Vagina (tissue), 2 donors: ENCODE data around the gene DGCR8. TPM values are rescaled to one million over a fixed set of nuclear protein-coding genes. Genes with fewer than 3 reads are reported as not detected.
A peak's percentile ranks its signal among the peaks of the same experiment; 100 is the strongest.

Experiments used
- DNase-seq, 2 donors: peaks; one replicate each; pipeline ENCODE4 v3.0.0-alpha.2; 2017; ENCODE audit errors: extremely low spot score in 2 of 2
- H3K27ac ChIP-seq: fragments of 200-600 bp; sonication (generic); one replicate; pipeline ENCODE4 v1.5.1; 2019
- H3K27me3 ChIP-seq: fragments of 200-600 bp; sonication (generic); one replicate; pipeline ENCODE4 v1.5.1; 2019
- H3K36me3 ChIP-seq, 2 donors: fragments of 200-600 bp; sonication (generic); one replicate each; pipeline ENCODE4 v1.5.1; 2017 to 2019
- H3K4me1 ChIP-seq: fragments of 200-600 bp; sonication (generic); one replicate; pipeline ENCODE4 v1.5.1; 2019
- H3K4me3 ChIP-seq, 2 donors: fragments of 200-600 bp; sonication (generic); 1 replicate in 1 of 2; 2 replicates in 1 of 2; pipeline ENCODE4 v1.5.1; 2016 to 2019
- H3K9me3 ChIP-seq: fragments of 200-600 bp; sonication (generic); one replicate; pipeline ENCODE4 v1.5.1; 2019
- POLR2A ChIP-seq, 2 donors: fragments of 450-650 bp; IDR thresholded peaks; one replicate each; pipeline ENCODE4 v1.6.1; 2017; ENCODE audit warnings: antibody characterized with exemption in 2 of 2, mild to moderate bottlenecking in 2 of 2, moderate library complexity in 2 of 2
- POLR2AphosphoS5 ChIP-seq, 2 donors: sonication (generic); formaldehyde crosslinking; IDR thresholded peaks; one replicate each; pipeline ENCODE4 v1.9.0; 2017; ENCODE audit warnings: antibody characterized with exemption in 2 of 2, mild to moderate bottlenecking in 2 of 2, low read depth in 1 of 2; ENCODE audit not compliant: insufficient read depth in 1 of 2
- intact Hi-C: fragments of 100-400 bp; cut with DNase I; formaldehyde crosslinking; loops from one replicate; pipeline ENCODE4 v1.15.1; 2023
- total RNA-seq: library from RNA; depleted of rRNA; stranded (reverse); fragments of >200 nt; gene quantifications from one replicate; pipeline ENCODE4 v1.2.3, GENCODE V29; 2016
- TF ChIP-seq, protein P1 (sequence below), 3 experiments: fragments of 450-650 bp in 2 of 3; fragments of 200-600 bp in 1 of 3; sonication (generic) in 1 of 3; IDR thresholded peaks; one replicate each; pipeline ENCODE4 v1.5.1; 2017 to 2019; ENCODE audit warnings: antibody characterized with exemption in 3 of 3, mild to moderate bottlenecking in 2 of 3, moderate library complexity in 2 of 3

The DGCR8 gene
- total RNA-seq = 27.3 TPM

DNA sequence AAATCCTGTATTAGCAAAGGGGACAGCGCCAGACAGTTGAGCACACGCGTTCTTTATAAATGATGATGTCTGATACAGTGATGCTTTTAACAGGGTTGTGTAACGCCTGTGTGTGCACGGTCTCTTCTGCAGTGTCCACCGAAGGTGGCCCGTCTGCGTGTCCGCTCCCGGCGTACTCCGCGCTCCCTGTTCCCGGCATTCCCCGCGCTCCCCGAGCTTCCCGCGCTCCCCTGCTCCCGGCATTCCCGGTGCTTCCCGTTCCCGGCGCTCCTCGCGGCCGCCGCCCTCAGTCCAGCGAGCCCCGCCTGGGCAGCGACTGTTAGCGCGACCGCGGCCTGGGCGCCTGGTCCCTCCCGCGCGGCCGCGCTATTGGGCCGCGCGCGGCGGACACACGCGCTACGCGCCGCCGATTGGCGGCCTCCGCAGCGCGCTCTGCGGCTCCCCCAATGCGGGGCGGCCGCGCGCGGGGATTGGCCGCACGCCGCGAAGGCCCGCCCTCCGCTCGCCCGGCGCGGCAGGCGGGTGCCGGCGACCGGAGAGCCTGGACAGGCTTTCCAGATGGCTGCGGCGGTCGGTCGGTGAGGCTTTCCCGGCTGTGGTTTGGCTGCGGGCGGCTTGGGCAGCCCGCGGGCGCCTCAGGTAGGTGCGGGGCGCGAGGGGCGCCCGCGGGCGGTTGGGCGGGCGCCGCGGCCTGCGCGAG is at the start of gene DGCR8:
TSS of gene DGCR8 (plus strand) at position 497 of the 700 bp plus-strand sequence. CDS start 5,723 bp downstream, outside the sequence.
- no peaks in the 10 kb centered on the region for H3K36me3 ChIP-seq
- peak in 1 of 2 donors; percentile 93 for DNase-seq
- TF ChIP-seq, protein P1, sequence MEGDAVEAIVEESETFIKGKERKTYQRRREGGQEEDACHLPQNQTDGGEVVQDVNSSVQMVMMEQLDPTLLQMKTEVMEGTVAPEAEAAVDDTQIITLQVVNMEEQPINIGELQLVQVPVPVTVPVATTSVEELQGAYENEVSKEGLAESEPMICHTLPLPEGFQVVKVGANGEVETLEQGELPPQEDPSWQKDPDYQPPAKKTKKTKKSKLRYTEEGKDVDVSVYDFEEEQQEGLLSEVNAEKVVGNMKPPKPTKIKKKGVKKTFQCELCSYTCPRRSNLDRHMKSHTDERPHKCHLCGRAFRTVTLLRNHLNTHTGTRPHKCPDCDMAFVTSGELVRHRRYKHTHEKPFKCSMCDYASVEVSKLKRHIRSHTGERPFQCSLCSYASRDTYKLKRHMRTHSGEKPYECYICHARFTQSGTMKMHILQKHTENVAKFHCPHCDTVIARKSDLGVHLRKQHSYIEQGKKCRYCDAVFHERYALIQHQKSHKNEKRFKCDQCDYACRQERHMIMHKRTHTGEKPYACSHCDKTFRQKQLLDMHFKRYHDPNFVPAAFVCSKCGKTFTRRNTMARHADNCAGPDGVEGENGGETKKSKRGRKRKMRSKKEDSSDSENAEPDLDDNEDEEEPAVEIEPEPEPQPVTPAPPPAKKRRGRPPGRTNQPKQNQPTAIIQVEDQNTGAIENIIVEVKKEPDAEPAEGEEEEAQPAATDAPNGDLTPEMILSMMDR (IDR thresholded peaks at IDR 0.05) = no peak
- TF ChIP-seq POLR2AphosphoS5 (IDR thresholded peaks at IDR 0.05; ENCODE audit: insufficient read depth in 1 of 2, low read depth in 1 of 2) = peak; percentile 79 to 92
- TF ChIP-seq POLR2A (IDR thresholded peaks at IDR 0.05) = peak in 1 of 2 donors; percentile 12
- intact Hi-C loops = loop anchor here (2.0 to 5.0 kb wide), 3 partner anchors 49 to 58 kb away; partner anchors contain the start of genes TANGO2 and ZDHHC8
- H3K27ac ChIP-seq = peak within 1 kb of the TSS; percentile 81
- H3K4me1 ChIP-seq = peaks cover 51% of the 10 kb centered on the region
- no peaks in the 10 kb centered on the region for H3K27me3 ChIP-seq
- H3K4me3 ChIP-seq = peak within 1 kb of the TSS; percentile 76 to 79
- H3K9me3 ChIP-seq = no peaks in the 10 kb centered on the region

DNA sequence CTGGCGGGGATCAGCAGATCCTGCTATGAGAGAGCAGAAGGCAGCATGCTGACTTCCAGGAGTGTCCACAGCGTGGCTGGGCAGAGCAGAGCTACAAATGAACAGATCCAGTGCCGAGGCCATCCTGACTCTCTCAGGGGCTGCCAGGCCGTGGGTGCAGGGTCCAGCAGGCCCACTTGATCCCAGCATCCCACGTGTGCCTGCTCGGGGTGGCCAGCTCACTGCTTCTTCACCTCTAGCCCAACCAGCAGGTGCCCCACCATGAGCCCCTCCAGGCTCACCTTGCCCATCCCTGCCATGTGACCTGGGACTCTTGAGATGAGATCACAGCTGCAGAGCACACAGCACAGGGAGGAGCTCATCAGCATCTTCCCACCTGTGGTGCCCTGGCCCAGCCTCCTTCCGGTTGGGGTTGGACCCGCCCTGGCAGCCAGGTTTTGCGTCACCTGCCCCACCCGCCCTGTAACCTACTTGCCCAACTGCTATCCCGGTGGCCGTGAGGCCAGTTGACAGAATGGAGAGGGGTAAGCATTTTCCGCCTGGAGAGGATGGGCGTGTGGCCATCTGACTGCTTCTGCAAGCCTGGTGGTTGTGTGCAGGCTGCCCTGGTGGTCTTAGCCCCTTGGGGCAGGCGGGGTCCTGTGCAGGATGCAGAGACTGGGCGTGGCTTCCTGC is 48.2 kb upstream of the DGCR8 start:
- Histone ChIP-seq H3K9me3 (no peaks in the 10 kb centered on the region), H3K36me3 (no peaks in the 10 kb centered on the region), H3K4me3 (no peak overlapping the region), H3K27ac (no peak overlapping the region), H3K27me3 (no peaks in the 10 kb centered on the region), H3K4me1 (peaks cover 17% of the 10 kb centered on the region)
- DNase-seq = no peak
- intact Hi-C loops = loop anchor here (2.0 kb wide), 1 partner anchor 47 kb away; no protein-coding TSS in a partner anchor
- TF ChIP-seq, protein P1 (IDR thresholded peaks at IDR 0.05) = no peak
- TF ChIP-seq POLR2AphosphoS5 (IDR thresholded peaks at IDR 0.05; ENCODE audit: insufficient read depth in 1 of 2, low read depth in 1 of 2) (no peak), POLR2A (IDR thresholded peaks at IDR 0.05) (no peak)

DNA sequence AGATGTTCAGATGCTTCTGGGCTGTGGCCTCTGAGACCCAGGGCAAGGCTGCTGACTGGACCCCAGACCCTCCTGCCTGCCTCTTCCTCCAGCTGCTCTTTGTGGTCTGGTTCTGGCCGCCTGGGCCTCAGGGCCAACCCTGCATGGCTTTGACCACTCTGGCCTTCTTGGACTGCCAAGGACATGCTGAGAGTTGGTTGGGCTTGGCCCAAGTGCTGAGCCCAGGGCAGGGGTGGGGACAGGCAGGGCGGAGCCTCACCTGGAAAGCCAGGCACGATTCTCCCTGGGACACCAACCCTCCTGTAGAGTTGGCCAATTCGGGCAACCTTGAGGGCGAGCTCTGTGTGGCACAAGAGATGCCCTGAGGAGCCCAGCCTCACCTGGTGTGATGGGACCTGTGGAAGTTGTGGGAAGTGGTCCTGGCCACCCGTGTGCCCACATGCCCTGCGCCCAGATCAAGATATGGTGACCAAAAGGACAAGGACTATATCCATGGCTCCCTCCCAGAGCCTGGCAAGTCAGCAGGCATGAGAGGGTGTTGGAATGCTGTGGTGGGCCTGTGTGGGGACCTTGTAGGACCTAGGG is 47.5 kb upstream of the DGCR8 start:
- no peak for DNase-seq
- TF ChIP-seq, protein P1 (IDR thresholded peaks at IDR 0.05) = no peak
- TF ChIP-seq POLR2AphosphoS5 (IDR thresholded peaks at IDR 0.05; ENCODE audit: insufficient read depth in 1 of 2, low read depth in 1 of 2) (no peak), POLR2A (IDR thresholded peaks at IDR 0.05) (no peak)
- H3K27me3 ChIP-seq = no peaks in the 10 kb centered on the region
- H3K36me3 ChIP-seq = no peaks in the 10 kb centered on the region
- H3K4me1 ChIP-seq = peaks cover 17% of the 10 kb centered on the region
- no peaks in the 10 kb centered on the region for H3K9me3 ChIP-seq
- H3K27ac ChIP-seq = no peak overlapping the region
- intact Hi-C loops = no loop called here
- no peak overlapping the region for H3K4me3 ChIP-seq

DNA sequence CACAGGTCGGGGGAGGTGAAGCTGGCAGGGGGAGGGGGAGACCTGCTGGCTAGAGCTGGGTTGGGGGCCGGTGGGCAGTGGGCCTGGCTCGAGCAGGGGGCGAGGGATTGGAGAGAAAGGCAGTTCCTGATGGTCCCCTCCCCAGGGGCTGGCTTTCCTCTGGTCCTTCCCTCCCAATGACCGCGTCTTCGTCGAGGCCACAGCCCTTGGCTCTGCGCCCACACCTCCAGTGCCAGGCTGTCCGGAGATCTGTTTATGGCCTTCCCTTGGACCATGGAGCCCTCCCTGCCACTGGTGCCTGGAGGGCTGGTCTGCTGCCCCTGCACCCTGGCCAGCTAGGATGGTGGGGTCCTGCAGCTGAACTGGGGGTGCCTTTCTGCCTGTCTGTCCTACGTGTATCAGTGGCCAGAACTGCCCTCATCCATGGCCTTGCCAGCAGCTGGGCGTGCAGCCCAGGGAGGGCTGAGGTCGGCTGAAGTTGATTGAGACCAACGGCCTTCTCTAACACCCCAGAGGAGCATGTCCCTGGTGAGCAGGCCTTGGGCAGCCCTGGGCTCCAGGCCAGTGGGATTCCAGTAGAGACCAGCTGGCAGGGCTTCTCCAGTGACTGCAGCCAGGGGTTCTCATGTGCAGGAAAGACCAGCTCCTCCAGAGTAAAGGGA is 46.9 kb upstream of the DGCR8 start:
- Histone ChIP-seq H3K27me3 (no peaks in the 10 kb centered on the region), H3K4me3 (no peak overlapping the region), H3K27ac (no peak overlapping the region), H3K9me3 (no peaks in the 10 kb centered on the region), H3K4me1 (peaks cover 17% of the 10 kb centered on the region), H3K36me3 (no peaks in the 10 kb centered on the region)
- TF ChIP-seq POLR2AphosphoS5 (IDR thresholded peaks at IDR 0.05; ENCODE audit: insufficient read depth in 1 of 2, low read depth in 1 of 2) = no peak
- TF ChIP-seq, protein P1 (IDR thresholded peaks at IDR 0.05) = no peak
- no peak for TF ChIP-seq POLR2A (IDR thresholded peaks at IDR 0.05)
- DNase-seq = no peak
- intact Hi-C loops = no loop called here
